ENCODE data around the gene SUSD4. TPM values are rescaled to one million over a fixed set of nuclear protein-coding genes. Genes with fewer than 3 reads are reported as not detected.

Gene SUSD4
- total RNA-seq, 6 experiments from 2014 or later = 0.33 to 0.96 (median 0.70) TPM

- H3K4me3 Mint-ChIP-seq = no peak overlapping the region
- no peaks in the 10 kb centered on the region for H3K4me1 Mint-ChIP-seq (ENCODE audit: low read depth)
- H3K36me3 Mint-ChIP-seq (ENCODE audit: low read depth) = no peaks in the 10 kb centered on the region
- H3K27me3 Mint-ChIP-seq (ENCODE audit: insufficient read depth) = peaks cover 48% of the 10 kb centered on the region
- no peak overlapping the region for H3K27ac Mint-ChIP-seq
- DNase-seq = no peak
- no peaks in the 10 kb centered on the region for H3K9me3 Mint-ChIP-seq
- no peak for TF ChIP-seq CTCF (IDR thresholded peaks at IDR 0.05)
Observed at GRCh38 chr1:223355699-223356098, 8.3 kb downstream of the SUSD4 start.

- no peak for DNase-seq
- TF ChIP-seq CTCF (IDR thresholded peaks at IDR 0.05) = no peak
- Mint-ChIP-seq H3K27ac (no peak overlapping the region), H3K9me3 (no peaks in the 10 kb centered on the region), H3K36me3 (ENCODE audit: low read depth) (no peaks in the 10 kb centered on the region), H3K4me3 (no peak overlapping the region), H3K27me3 (ENCODE audit: insufficient read depth) (peaks cover 43% of the 10 kb centered on the region), H3K4me1 (ENCODE audit: low read depth) (no peaks in the 10 kb centered on the region)
Observed at GRCh38 chr1:223353939-223354338, 10.0 kb downstream of the SUSD4 start.

- Mint-ChIP-seq H3K4me1 (ENCODE audit: low read depth) (no peaks in the 10 kb centered on the region), H3K27me3 (ENCODE audit: insufficient read depth) (peaks cover 40% of the 10 kb centered on the region), H3K36me3 (ENCODE audit: low read depth) (no peaks in the 10 kb centered on the region), H3K4me3 (no peak overlapping the region), H3K27ac (no peak overlapping the region), H3K9me3 (no peaks in the 10 kb centered on the region)
- no peak for DNase-seq
- no peak for TF ChIP-seq CTCF (IDR thresholded peaks at IDR 0.05)
Observed at GRCh38 chr1:223352944-223353343, 11.0 kb downstream of the SUSD4 start.

GRCh38 chr1:223350361-223350908 lies 13.5 kb downstream of the SUSD4 start:
- Mint-ChIP-seq H3K9me3 (no peaks in the 10 kb centered on the region), H3K27ac (no peak overlapping the region), H3K4me3 (no peak overlapping the region), H3K36me3 (ENCODE audit: low read depth) (no peaks in the 10 kb centered on the region), H3K27me3 (ENCODE audit: insufficient read depth) (peaks cover 46% of the 10 kb centered on the region), H3K4me1 (ENCODE audit: low read depth) (no peaks in the 10 kb centered on the region)
- DNase-seq = no peak
- TF ChIP-seq CTCF (IDR thresholded peaks at IDR 0.05) = no peak

GRCh38 chr1:223349241-223349640 lies 14.7 kb downstream of the SUSD4 start:
- H3K27me3 Mint-ChIP-seq (ENCODE audit: insufficient read depth) = peaks cover 50% of the 10 kb centered on the region
- TF ChIP-seq CTCF (IDR thresholded peaks at IDR 0.05) = no peak
- DNase-seq = no peak
- H3K27ac Mint-ChIP-seq = no peak overlapping the region
- no peaks in the 10 kb centered on the region for H3K4me1 Mint-ChIP-seq (ENCODE audit: low read depth)
- no peak overlapping the region for H3K4me3 Mint-ChIP-seq
- H3K9me3 Mint-ChIP-seq = no peaks in the 10 kb centered on the region
- no peaks in the 10 kb centered on the region for H3K36me3 Mint-ChIP-seq (ENCODE audit: low read depth)

GRCh38 chr1:223348439-223348838 lies 15.5 kb downstream of the SUSD4 start:
- no peak overlapping the region for H3K4me3 Mint-ChIP-seq
- no peak overlapping the region for H3K27ac Mint-ChIP-seq
- DNase-seq = no peak
- no peaks in the 10 kb centered on the region for H3K4me1 Mint-ChIP-seq (ENCODE audit: low read depth)
- peaks cover 45% of the 10 kb centered on the region for H3K27me3 Mint-ChIP-seq (ENCODE audit: insufficient read depth)
- H3K9me3 Mint-ChIP-seq = no peaks in the 10 kb centered on the region
- TF ChIP-seq CTCF (IDR thresholded peaks at IDR 0.05) = no peak
- H3K36me3 Mint-ChIP-seq (ENCODE audit: low read depth) = no peaks in the 10 kb centered on the region
